HepG2 (cell line): ENCODE results near the gene DBNDD1. TPM values are rescaled to one million over a fixed set of nuclear protein-coding genes. Genes with fewer than 3 reads are reported as not detected.
A peak's percentile ranks its signal among the peaks of the same experiment; 100 is the strongest.

Experiments
- AGO2 ChIP-seq: fragments of 200-400 bp; formaldehyde crosslinking; optimal IDR thresholded peaks from 2 replicates; pipeline ENCODE3; 2017; ENCODE audit warnings: mild to moderate bottlenecking, low read depth, low read length, moderate library complexity
- ATF1 ChIP-seq: IDR thresholded peaks from 2 replicates; pipeline ENCODE4 v1.6.1; 2016; ENCODE audit warnings: mild to moderate bottlenecking, control low read depth
- CBX1 ChIP-seq: IDR thresholded peaks from one replicate; pipeline ENCODE4 v1.6.1; 2016; ENCODE audit warnings: antibody characterized with exemption, low read depth
- GATAD2A ChIP-seq: IDR thresholded peaks from 2 replicates; pipeline ENCODE4 v1.6.1; 2016
- HMGA1 ChIP-seq: sonication (generic); formaldehyde crosslinking; conservative IDR thresholded peaks from 2 replicates; pipeline ENCODE4 v1.4.0; 2020; ENCODE audit warnings: missing genetic modification reagents
- ISL2 ChIP-seq: sonication (generic); formaldehyde crosslinking; IDR thresholded peaks from 2 replicates; pipeline ENCODE4 v1.5.0; 2020; ENCODE audit warnings: missing genetic modification reagents
- MAZ ChIP-seq, 2 experiments: sonication (generic) in 1 of 2; formaldehyde crosslinking in 1 of 2; IDR thresholded peaks; 2 replicates each; pipeline versions ENCODE4 v1.5.0 to v1.6.1; 2012 to 2020; ENCODE audit warnings: low read depth in 2 of 2, mild to moderate bottlenecking in 2 of 2, borderline replicate concordance in 1 of 2, improper control_type of control experiment in 1 of 2, low read length in 1 of 2, missing genetic modification reagents in 1 of 2, moderate library complexity in 1 of 2
- MLLT10 ChIP-seq: sonication (generic); formaldehyde crosslinking; IDR thresholded peaks from 2 replicates; pipeline ENCODE4 v1.4.0; 2020; ENCODE audit warnings: missing genetic modification reagents
- NBN ChIP-seq: fragments of 450-650 bp; conservative IDR thresholded peaks from 2 replicates; pipeline ENCODE4 v1.6.1; 2017
- PHF8 ChIP-seq: sonication (generic); formaldehyde crosslinking; IDR thresholded peaks from 2 replicates; pipeline ENCODE4 v1.5.0; 2020; ENCODE audit warnings: missing genetic modification reagents
- TCF7L2 ChIP-seq: IDR thresholded peaks from 2 replicates; pipeline ENCODE4 v1.6.1; 2011; ENCODE audit warnings: mild to moderate bottlenecking, low read depth, low read length, moderate library complexity
- TOPORS ChIP-seq: sonication (generic); formaldehyde crosslinking; IDR thresholded peaks from 2 replicates; pipeline ENCODE4 v1.8.0; 2023; ENCODE audit warnings: mild to moderate bottlenecking, missing genetic modification reagents
- ZBTB1 ChIP-seq: sonication (generic); formaldehyde crosslinking; IDR thresholded peaks from 2 replicates; pipeline ENCODE4 v1.4.0; 2020; ENCODE audit warnings: missing genetic modification reagents, borderline replicate concordance
- ZNF496 ChIP-seq: sonication (generic); formaldehyde crosslinking; IDR thresholded peaks from 2 replicates; pipeline ENCODE4 v1.8.1; 2023; ENCODE audit warnings: mild to moderate bottlenecking, moderate library complexity, missing genetic modification reagents; ENCODE audit not compliant: insufficient replicate concordance
- ZNF788 ChIP-seq: sonication (generic); formaldehyde crosslinking; IDR thresholded peaks from 2 replicates; pipeline ENCODE4 v1.5.0; 2020; ENCODE audit warnings: mild to moderate bottlenecking, missing genetic modification reagents, borderline replicate concordance
- polyA plus RNA-seq, 8 experiments: library from polyadenylated mRNA; depleted of rRNA in 3 of 8; stranded (reverse) in 7 of 8; unstranded in 1 of 8; fragments of >200 nt; fragmentation: Illumina TruSeq in 4 of 8; extraction: Trizol in 4 of 8; gene quantifications; 2 replicates each; pipeline versions ENCODE4 v1.2.1 to v1.2.3, GENCODE V29; 2011 to 2016; ENCODE audit warnings: low read depth in 4 of 8, missing spikeins in 1 of 8, mixed read lengths in 1 of 8; ENCODE audit not compliant: insufficient read depth in 1 of 8
- total RNA-seq, 5 experiments: library from RNA; depleted of rRNA; stranded (reverse); fragments of >200 nt; fragmentation: Illumina TruSeq; extraction: Trizol; gene quantifications; 2 replicates each; pipeline ENCODE4 v1.2.3, GENCODE V29; 2016; ENCODE audit warnings: low read depth in 1 of 5
- TF ChIP-seq, protein P1 (sequence below): sonication (generic); formaldehyde crosslinking; IDR thresholded peaks from 2 replicates; pipeline ENCODE4 v1.5.0; 2020; ENCODE audit warnings: missing genetic modification reagents
- TF ChIP-seq, protein P2 (sequence below): sonication (generic); formaldehyde crosslinking; IDR thresholded peaks from 2 replicates; pipeline ENCODE4 v1.5.0; 2020; ENCODE audit warnings: mild to moderate bottlenecking, missing genetic modification reagents
- TF ChIP-seq, protein P3 (sequence below): sonication (generic); formaldehyde crosslinking; IDR thresholded peaks from 2 replicates; pipeline ENCODE4 v1.4.0; 2020; ENCODE audit warnings: missing genetic modification reagents
- TF ChIP-seq, protein P4 (sequence below): sonication (generic); formaldehyde crosslinking; IDR thresholded peaks from 2 replicates; pipeline ENCODE4 v1.4.0; 2020; ENCODE audit warnings: mild to moderate bottlenecking, missing genetic modification reagents
- TF ChIP-seq, protein P5 (sequence below): IDR thresholded peaks from 2 replicates; pipeline ENCODE4 v1.6.1; 2018; ENCODE audit warnings: missing genetic modification reagents

The DBNDD1 gene
- total and polyA plus RNA-seq, 2 of the 13 experiments (the other 11 are each of a cell fraction or from before 2014, with no cell fraction given): 17.0 to 40.4 TPM

DNA sequence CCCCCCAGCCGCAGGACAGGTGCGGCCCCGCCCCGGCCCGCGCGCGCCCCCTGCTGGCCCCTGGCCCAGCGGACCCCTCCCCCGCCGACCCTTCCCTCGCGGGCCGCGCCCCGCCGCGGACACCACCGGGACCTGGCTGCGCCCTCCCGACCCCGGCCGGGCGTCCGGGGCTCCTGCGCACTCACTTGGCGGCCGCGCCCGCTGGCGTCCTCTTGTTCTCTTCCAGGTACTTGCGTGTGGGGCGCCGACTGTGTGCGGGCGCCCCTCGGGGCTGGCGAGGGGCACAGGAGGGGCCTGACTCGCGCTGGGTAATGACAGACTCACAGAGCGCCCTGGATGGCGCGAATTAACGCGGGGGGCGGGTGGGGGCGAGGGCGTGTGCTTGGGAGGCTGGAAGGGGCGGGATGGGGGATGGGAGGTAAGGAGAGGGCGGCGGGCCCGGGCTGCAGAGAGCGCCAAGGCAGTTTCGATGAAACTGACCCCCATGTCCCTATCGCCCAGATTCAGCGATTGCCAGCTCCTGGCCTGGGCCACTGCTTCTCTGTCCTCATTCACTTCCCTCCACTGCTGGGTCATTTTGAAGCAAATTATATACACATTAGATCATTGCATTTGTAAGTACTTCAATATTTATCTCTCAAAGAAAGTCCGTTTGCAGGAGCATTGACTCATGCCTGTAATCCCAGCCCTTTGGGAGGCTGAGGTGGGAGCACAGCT lies 445 bp upstream of the DBNDD1 start (continued):
- TF ChIP-seq PHF8 (peak; percentile 35; the same call in 1 of the 2 replicates), HMGA1 (CRISPR knock-in tag) (no peak), MLLT10 (no peak), TCF7L2 (no peak), CBX1 (no peak), ATF1 (no peak), ZNF496 (CRISPR knock-in tag) (no peak), ZNF788 (0 out of 2 replicates have a peak, but pooled peaks have one; percentile 31), TOPORS (CRISPR knock-in tag) (no peak), ISL2 (CRISPR knock-in tag) (no peak), AGO2 (no peak), NBN (no peak), MAZ (IDR thresholded peaks at IDR 0.05; ENCODE audit: borderline replicate concordance, low read depth, low read length) (peak; percentile 53), MAZ (CRISPR knock-in tag; IDR thresholded peaks at IDR 0.05; ENCODE audit: low read depth) (peak; percentile 73), ZBTB1 (CRISPR knock-in tag) (no peak), GATAD2A (CRISPR knock-in tag) (peak; percentile 44; the same call in 1 of the 2 replicates)
- TF ChIP-seq, protein P1, sequence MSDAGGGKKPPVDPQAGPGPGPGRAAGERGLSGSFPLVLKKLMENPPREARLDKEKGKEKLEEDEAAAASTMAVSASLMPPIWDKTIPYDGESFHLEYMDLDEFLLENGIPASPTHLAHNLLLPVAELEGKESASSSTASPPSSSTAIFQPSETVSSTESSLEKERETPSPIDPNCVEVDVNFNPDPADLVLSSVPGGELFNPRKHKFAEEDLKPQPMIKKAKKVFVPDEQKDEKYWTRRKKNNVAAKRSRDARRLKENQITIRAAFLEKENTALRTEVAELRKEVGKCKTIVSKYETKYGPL (CRISPR knock-in tag): no peak
- TF ChIP-seq, protein P2, sequence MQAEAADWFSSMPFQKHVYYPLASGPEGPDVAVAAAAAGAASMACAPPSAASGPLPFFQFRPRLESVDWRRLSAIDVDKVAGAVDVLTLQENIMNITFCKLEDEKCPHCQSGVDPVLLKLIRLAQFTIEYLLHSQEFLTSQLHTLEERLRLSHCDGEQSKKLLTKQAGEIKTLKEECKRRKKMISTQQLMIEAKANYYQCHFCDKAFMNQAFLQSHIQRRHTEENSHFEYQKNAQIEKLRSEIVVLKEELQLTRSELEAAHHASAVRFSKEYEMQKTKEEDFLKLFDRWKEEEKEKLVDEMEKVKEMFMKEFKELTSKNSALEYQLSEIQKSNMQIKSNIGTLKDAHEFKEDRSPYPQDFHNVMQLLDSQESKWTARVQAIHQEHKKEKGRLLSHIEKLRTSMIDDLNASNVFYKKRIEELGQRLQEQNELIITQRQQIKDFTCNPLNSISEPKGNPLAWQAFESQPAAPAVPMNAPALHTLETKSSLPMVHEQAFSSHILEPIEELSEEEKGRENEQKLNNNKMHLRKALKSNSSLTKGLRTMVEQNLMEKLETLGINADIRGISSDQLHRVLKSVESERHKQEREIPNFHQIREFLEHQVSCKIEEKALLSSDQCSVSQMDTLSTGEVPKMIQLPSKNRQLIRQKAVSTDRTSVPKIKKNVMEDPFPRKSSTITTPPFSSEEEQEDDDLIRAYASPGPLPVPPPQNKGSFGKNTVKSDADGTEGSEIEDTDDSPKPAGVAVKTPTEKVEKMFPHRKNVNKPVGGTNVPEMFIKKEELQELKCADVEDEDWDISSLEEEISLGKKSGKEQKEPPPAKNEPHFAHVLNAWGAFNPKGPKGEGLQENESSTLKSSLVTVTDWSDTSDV (CRISPR knock-in tag): no peak
- TF ChIP-seq, protein P3, sequence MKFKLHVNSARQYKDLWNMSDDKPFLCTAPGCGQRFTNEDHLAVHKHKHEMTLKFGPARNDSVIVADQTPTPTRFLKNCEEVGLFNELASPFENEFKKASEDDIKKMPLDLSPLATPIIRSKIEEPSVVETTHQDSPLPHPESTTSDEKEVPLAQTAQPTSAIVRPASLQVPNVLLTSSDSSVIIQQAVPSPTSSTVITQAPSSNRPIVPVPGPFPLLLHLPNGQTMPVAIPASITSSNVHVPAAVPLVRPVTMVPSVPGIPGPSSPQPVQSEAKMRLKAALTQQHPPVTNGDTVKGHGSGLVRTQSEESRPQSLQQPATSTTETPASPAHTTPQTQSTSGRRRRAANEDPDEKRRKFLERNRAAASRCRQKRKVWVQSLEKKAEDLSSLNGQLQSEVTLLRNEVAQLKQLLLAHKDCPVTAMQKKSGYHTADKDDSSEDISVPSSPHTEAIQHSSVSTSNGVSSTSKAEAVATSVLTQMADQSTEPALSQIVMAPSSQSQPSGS: peak; percentile 19; the same call in 1 of the 2 replicates
- TF ChIP-seq, protein P4, sequence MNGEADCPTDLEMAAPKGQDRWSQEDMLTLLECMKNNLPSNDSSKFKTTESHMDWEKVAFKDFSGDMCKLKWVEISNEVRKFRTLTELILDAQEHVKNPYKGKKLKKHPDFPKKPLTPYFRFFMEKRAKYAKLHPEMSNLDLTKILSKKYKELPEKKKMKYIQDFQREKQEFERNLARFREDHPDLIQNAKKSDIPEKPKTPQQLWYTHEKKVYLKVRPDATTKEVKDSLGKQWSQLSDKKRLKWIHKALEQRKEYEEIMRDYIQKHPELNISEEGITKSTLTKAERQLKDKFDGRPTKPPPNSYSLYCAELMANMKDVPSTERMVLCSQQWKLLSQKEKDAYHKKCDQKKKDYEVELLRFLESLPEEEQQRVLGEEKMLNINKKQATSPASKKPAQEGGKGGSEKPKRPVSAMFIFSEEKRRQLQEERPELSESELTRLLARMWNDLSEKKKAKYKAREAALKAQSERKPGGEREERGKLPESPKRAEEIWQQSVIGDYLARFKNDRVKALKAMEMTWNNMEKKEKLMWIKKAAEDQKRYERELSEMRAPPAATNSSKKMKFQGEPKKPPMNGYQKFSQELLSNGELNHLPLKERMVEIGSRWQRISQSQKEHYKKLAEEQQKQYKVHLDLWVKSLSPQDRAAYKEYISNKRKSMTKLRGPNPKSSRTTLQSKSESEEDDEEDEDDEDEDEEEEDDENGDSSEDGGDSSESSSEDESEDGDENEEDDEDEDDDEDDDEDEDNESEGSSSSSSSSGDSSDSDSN (CRISPR knock-in tag): peak; percentile 4
- TF ChIP-seq, protein P5, sequence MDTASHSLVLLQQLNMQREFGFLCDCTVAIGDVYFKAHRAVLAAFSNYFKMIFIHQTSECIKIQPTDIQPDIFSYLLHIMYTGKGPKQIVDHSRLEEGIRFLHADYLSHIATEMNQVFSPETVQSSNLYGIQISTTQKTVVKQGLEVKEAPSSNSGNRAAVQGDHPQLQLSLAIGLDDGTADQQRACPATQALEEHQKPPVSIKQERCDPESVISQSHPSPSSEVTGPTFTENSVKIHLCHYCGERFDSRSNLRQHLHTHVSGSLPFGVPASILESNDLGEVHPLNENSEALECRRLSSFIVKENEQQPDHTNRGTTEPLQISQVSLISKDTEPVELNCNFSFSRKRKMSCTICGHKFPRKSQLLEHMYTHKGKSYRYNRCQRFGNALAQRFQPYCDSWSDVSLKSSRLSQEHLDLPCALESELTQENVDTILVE (CRISPR knock-in tag): no peak
